LNCAP (cell line): Measurements from ENCODE around the gene PLEKHA3.

ENCODE experiments used
- CTCF ChIP-seq: fragments of 450-650 bp; IDR thresholded peaks from 2 replicates; pipeline ENCODE4 v1.5.1; 2017; ENCODE audit warnings: mild to moderate bottlenecking

PLEKHA3 gene

GRCh38 chr2:178506524-178506923, 26.3 kb downstream of the PLEKHA3 start:
- no peak for TF ChIP-seq CTCF

GRCh38 chr2:178506949-178507348, 26.7 kb downstream of the PLEKHA3 start:
- no peak for TF ChIP-seq CTCF

- no peak for TF ChIP-seq CTCF
Observed at GRCh38 chr2:178508646-178509045, 28.4 kb downstream of the PLEKHA3 start.

GRCh38 chr2:178510384-178510783, 30.1 kb downstream of the PLEKHA3 start:
- TF ChIP-seq CTCF: no peak

GRCh38 chr2:178512484-178512883, 32.2 kb downstream of the PLEKHA3 start:
- no peak for TF ChIP-seq CTCF

- TF ChIP-seq CTCF: no peak
Observed at GRCh38 chr2:178513876-178514275, 33.6 kb downstream of the PLEKHA3 start.

GRCh38 chr2:178514664-178515063, 34.4 kb downstream of the PLEKHA3 start:
- no peak for TF ChIP-seq CTCF

- no peak for TF ChIP-seq CTCF
Observed at GRCh38 chr2:178517496-178517895, 37.2 kb downstream of the PLEKHA3 start.
